H9 (cell line): ENCODE measurements around the gene IST1. TPM values are rescaled to one million over a fixed set of nuclear protein-coding genes. Genes with fewer than 3 reads are reported as not detected.

Experiments used
- DNase-seq: peaks from one replicate; pipeline ENCODE4 v3.0.0-alpha.2; 2017
- H2AFZ ChIP-seq: one replicate; pipeline ENCODE4 v1.6.1; 2013; ENCODE audit warnings: mild to moderate bottlenecking, low read length, control low read depth, moderate library complexity
- H2AK5ac ChIP-seq: 2 replicates; pipeline ENCODE4 v1.6.1; 2013; ENCODE audit warnings: low read length, control low read depth, mixed read lengths; ENCODE audit not compliant: insufficient read length
- H2BK120ac ChIP-seq: one replicate; pipeline ENCODE4 v1.6.1; 2013; ENCODE audit warnings: low read depth, mild to moderate bottlenecking, low read length, control low read depth, inconsistent platforms; ENCODE audit not compliant: poor library complexity, severe bottlenecking
- H2BK12ac ChIP-seq: 2 replicates; pipeline ENCODE4 v1.6.1; 2013; ENCODE audit warnings: low read length, control low read depth, mixed read lengths, low read depth; ENCODE audit not compliant: insufficient read length
- H2BK15ac ChIP-seq: 2 replicates; pipeline ENCODE4 v1.6.1; 2013; ENCODE audit warnings: low read depth, low read length, control low read depth
- H2BK20ac ChIP-seq: one replicate; pipeline ENCODE4 v1.6.1; 2013; ENCODE audit warnings: low read depth, mild to moderate bottlenecking, low read length, control low read depth, inconsistent platforms; ENCODE audit not compliant: poor library complexity, severe bottlenecking
- H2BK5ac ChIP-seq: 2 replicates; pipeline ENCODE4 v1.6.1; 2013; ENCODE audit warnings: low read length, control low read depth, mixed read lengths; ENCODE audit not compliant: insufficient read length
- H3K14ac ChIP-seq: 2 replicates; pipeline ENCODE4 v1.6.1; 2013; ENCODE audit warnings: low read length, control low read depth; ENCODE audit not compliant: insufficient read depth
- H3K18ac ChIP-seq: 2 replicates; pipeline ENCODE4 v1.6.1; 2013; ENCODE audit warnings: low read depth, mild to moderate bottlenecking, mixed read lengths, low read length, control low read depth; ENCODE audit not compliant: insufficient read length
- H3K23ac ChIP-seq: 2 replicates; pipeline ENCODE4 v1.6.1; 2013; ENCODE audit warnings: low read length, control low read depth, mixed read lengths, low read depth; ENCODE audit not compliant: insufficient read length
- H3K23me2 ChIP-seq: 2 replicates; pipeline ENCODE4 v1.6.1; 2013; ENCODE audit warnings: low read depth, mild to moderate bottlenecking, mixed read lengths, low read length, control low read depth; ENCODE audit not compliant: insufficient read length, poor library complexity, severe bottlenecking
- H3K27ac ChIP-seq: 2 replicates; pipeline ENCODE4 v1.5.1; 2013; ENCODE audit warnings: low read length, control low read depth, mixed read lengths, low read depth; ENCODE audit not compliant: insufficient read length
- H3K27me3 ChIP-seq: 2 replicates; pipeline ENCODE4 v1.6.1; 2013; ENCODE audit warnings: low read length, control low read depth, inconsistent platforms; ENCODE audit not compliant: insufficient read depth
- H3K4ac ChIP-seq: 2 replicates; pipeline ENCODE4 v1.6.1; 2013; ENCODE audit warnings: low read depth, mild to moderate bottlenecking, control low read depth, inconsistent platforms, low read length, moderate library complexity
- H3K4me1 ChIP-seq: 2 replicates; pipeline ENCODE4 v1.6.1; 2013; ENCODE audit warnings: low read length, control low read depth, inconsistent platforms; ENCODE audit not compliant: insufficient read depth
- H3K4me2 ChIP-seq: 2 replicates; pipeline ENCODE4 v1.6.1; 2013; ENCODE audit warnings: low read length, control low read depth, mixed read lengths; ENCODE audit not compliant: insufficient read length, insufficient read depth
- H3K56ac ChIP-seq: 2 replicates; pipeline ENCODE4 v1.6.1; 2013; ENCODE audit warnings: low read depth, mild to moderate bottlenecking, mixed read lengths, low read length, control low read depth; ENCODE audit not compliant: insufficient read length
- H3K79me1 ChIP-seq: 2 replicates; pipeline ENCODE4 v1.6.1; 2013; ENCODE audit warnings: low read depth, mild to moderate bottlenecking, moderate library complexity, low read length, control low read depth, inconsistent platforms; ENCODE audit not compliant: insufficient read depth, poor library complexity, severe bottlenecking
- H3K79me2 ChIP-seq: 2 replicates; pipeline ENCODE4 v1.6.1; 2013; ENCODE audit warnings: low read length, control low read depth, inconsistent platforms; ENCODE audit not compliant: insufficient read depth
- H3K9ac ChIP-seq: 2 replicates; pipeline ENCODE4 v1.6.1; 2013; ENCODE audit warnings: low read length, control low read depth, mixed read lengths; ENCODE audit not compliant: insufficient read length; ENCODE audit errors: extremely low read depth
- H3K9me3 ChIP-seq: one replicate; pipeline ENCODE4 v1.6.1; 2013; ENCODE audit warnings: low read depth, low read length, inconsistent platforms; ENCODE audit not compliant: control insufficient read depth
- H3T11ph ChIP-seq: one replicate; pipeline ENCODE4 v1.6.1; 2013; ENCODE audit warnings: mild to moderate bottlenecking, low read length, control low read depth, inconsistent platforms
- H4K20me1 ChIP-seq: one replicate; pipeline ENCODE4 v1.6.1; 2013; ENCODE audit not compliant: control insufficient read depth, insufficient read length, insufficient read depth
- H4K5ac ChIP-seq: 2 replicates; pipeline ENCODE4 v1.6.1; 2013; ENCODE audit warnings: low read depth, mild to moderate bottlenecking, mixed read lengths, low read length, control low read depth; ENCODE audit not compliant: insufficient read length
- H4K8ac ChIP-seq: replicated peaks from 2 replicates; pipeline ENCODE4 v1.6.1; 2013; ENCODE audit warnings: low read length, control low read depth, mixed read lengths, low read depth; ENCODE audit not compliant: insufficient read length
- H4K91ac ChIP-seq: 2 replicates; pipeline ENCODE4 v1.6.1; 2013; ENCODE audit warnings: low read depth, mild to moderate bottlenecking, moderate library complexity, mixed read lengths, low read length, control low read depth; ENCODE audit not compliant: insufficient read length
- H3K27ac Mint-ChIP-seq, 3 experiments: 2 replicates in 2 of 3; 3 replicates in 1 of 3; pipeline ENCODE4 v1.8.0; 2020 to 2021; ENCODE audit warnings: mixed read lengths in 3 of 3, mild to moderate bottlenecking in 1 of 3, moderate library complexity in 1 of 3
- H3K27me3 Mint-ChIP-seq: 2 replicates; pipeline ENCODE4 v1.8.0; 2021; ENCODE audit warnings: low read depth, mild to moderate bottlenecking, moderate library complexity, mixed read lengths
- H3K36me3 Mint-ChIP-seq, 3 experiments: 2 replicates in 2 of 3; 3 replicates in 1 of 3; pipeline ENCODE4 v1.8.0; 2020 to 2021; ENCODE audit warnings: low read depth in 3 of 3, mixed read lengths in 3 of 3; ENCODE audit not compliant: insufficient read depth in 1 of 3
- H3K4me1 Mint-ChIP-seq, 2 experiments: 2 replicates each; pipeline ENCODE4 v1.8.0; 2020; ENCODE audit warnings: mixed read lengths in 2 of 2
- H3K4me3 Mint-ChIP-seq, 2 experiments: 2 replicates in 1 of 2; 3 replicates in 1 of 2; pipeline ENCODE4 v1.8.0; 2020 to 2021; ENCODE audit warnings: mild to moderate bottlenecking in 2 of 2, mixed read lengths in 2 of 2, moderate library complexity in 1 of 2
- H3K9me3 Mint-ChIP-seq, 2 experiments: 2 replicates in 1 of 2; 3 replicates in 1 of 2; pipeline ENCODE4 v1.8.0; 2020; ENCODE audit warnings: mild to moderate bottlenecking in 2 of 2, mixed read lengths in 2 of 2, moderate library complexity in 1 of 2
- CTCF ChIP-seq: fragments of 200-600 bp; sonication (generic); conservative IDR thresholded peaks from 3 replicates; pipeline ENCODE4 v1.8.0; 2021; ENCODE audit warnings: antibody characterized with exemption, mild to moderate bottlenecking
- WGBS: extraction: QIAGEN DNeasy Blood & Tissue Kit; methylation state at CpG from one replicate; pipeline ENCODE4 v1.1.7; 2013; ENCODE audit warnings: missing lambda C conversion rate, low lambda C conversion rate, mixed read lengths; ENCODE audit not compliant: insufficient read length; ENCODE audit errors: extremely low coverage; 5-methylcytosine and 5-hydroxymethylcytosine counted together
- total RNA-seq: library from RNA; stranded (reverse); gene quantifications from 2 replicates; pipeline ENCODE4 v1.2.1, GENCODE V29; 2021

IST1 gene
- total RNA-seq, 1 experiment from 2014 or later: 263 TPM

GRCh38 chr16:71963125-71963875 lies 68.0 kb downstream of the IST1 start:
- H3K79me2 ChIP-seq: no peaks in the 10 kb centered on the region
- H2BK15ac ChIP-seq: no peak overlapping the region
- H3K18ac ChIP-seq: no peak overlapping the region
- H3K9me3 Mint-ChIP-seq: no peaks in the 10 kb centered on the region
- H3K23ac ChIP-seq: no peak overlapping the region
- H2AFZ ChIP-seq: no peak overlapping the region
- H3K4me3 Mint-ChIP-seq: no peak overlapping the region
- TF ChIP-seq CTCF: no peak
- no peak overlapping the region for H2BK5ac ChIP-seq
- no peak overlapping the region for H2AK5ac ChIP-seq
- no peak overlapping the region for H2BK12ac ChIP-seq
- H3K4me1 ChIP-seq: no peaks in the 10 kb centered on the region
- no peak overlapping the region for H4K8ac ChIP-seq
- H3K4me2 ChIP-seq: no peak overlapping the region
- no peak for DNase-seq
- no peak overlapping the region for H4K91ac ChIP-seq
- H3T11ph ChIP-seq: no peak overlapping the region
- H3K4ac ChIP-seq: no peak overlapping the region
- no peak overlapping the region for H2BK120ac ChIP-seq
- no peak overlapping the region for H3K27ac Mint-ChIP-seq
- no peak overlapping the region for H3K56ac ChIP-seq
- H3K27ac ChIP-seq: no peak overlapping the region
- no peak overlapping the region for H2BK20ac ChIP-seq
- no peaks in the 10 kb centered on the region for H3K27me3 ChIP-seq
- no peaks in the 10 kb centered on the region for H4K20me1 ChIP-seq
- H3K79me1 ChIP-seq: no peaks in the 10 kb centered on the region
- no peaks in the 10 kb centered on the region for H3K23me2 ChIP-seq
- H3K36me3 Mint-ChIP-seq: no peaks in the 10 kb centered on the region
- no peaks in the 10 kb centered on the region for H3K9me3 ChIP-seq
- WGBS: no CpG with 5 or more reads among the region's 9 CpGs
- no peak overlapping the region for H3K9ac ChIP-seq
- H3K14ac ChIP-seq: no peak overlapping the region
- H3K4me1 Mint-ChIP-seq: no peaks in the 10 kb centered on the region
- no peaks in the 10 kb centered on the region; the same call in 1 of the 2 replicates for H3K27me3 Mint-ChIP-seq
- H4K5ac ChIP-seq: no peak overlapping the region
